ENCODE measurements around the gene AHSG.

DNA sequence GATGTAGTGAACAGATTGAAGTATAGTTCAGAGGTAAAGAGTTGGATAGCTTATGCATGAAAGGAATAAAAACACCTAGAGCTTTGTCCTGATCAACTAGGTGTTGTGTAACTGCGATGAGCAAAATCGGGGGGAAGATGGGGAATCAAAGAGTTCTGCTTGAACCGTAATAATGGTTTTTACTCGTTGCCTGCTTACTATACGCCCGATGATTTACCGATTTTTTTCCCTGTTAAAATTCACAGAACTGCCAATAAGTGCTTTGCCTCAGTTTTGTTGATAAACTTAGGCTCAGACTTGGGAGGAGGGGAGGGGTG lies 43.1 kb upstream of the AHSG start:
- TF ChIP-seq SP1 (IDR thresholded peaks at IDR 0.05) = no peak
- no peak for TF ChIP-seq SUZ12 (IDR thresholded peaks at IDR 0.05)
- no peak for TF ChIP-seq TARDBP (IDR thresholded peaks at IDR 0.05)
- TF ChIP-seq ELF4 (IDR thresholded peaks at IDR 0.05) = no peak
- no peak for TF ChIP-seq PKNOX1 (IDR thresholded peaks at IDR 0.05)
- TF ChIP-seq FOXA1 (IDR thresholded peaks at IDR 0.05) = no peak
- TF ChIP-seq ZNF384 (IDR thresholded peaks at IDR 0.05) = no peak
- no peak for TF ChIP-seq LEF1 (IDR thresholded peaks at IDR 0.05; ENCODE audit: borderline replicate concordance)
- no peak for TF ChIP-seq FOXK2 (IDR thresholded peaks at IDR 0.05)
- TF ChIP-seq BHLHE40 (IDR thresholded peaks at IDR 0.05; ENCODE audit: borderline replicate concordance) = no peak
- no peak for TF ChIP-seq L3MBTL2 (conservative IDR thresholded peaks at IDR 0.05)
- no peak for TF ChIP-seq NFRKB (IDR thresholded peaks at IDR 0.05)
- no peak for TF ChIP-seq ARNT (IDR thresholded peaks at IDR 0.05)
- no peak for TF ChIP-seq CTBP1 (IDR thresholded peaks at IDR 0.05; ENCODE audit: borderline replicate concordance)

All from HEK293T (cell line).